K562 (cell line): ENCODE measurements around the gene AADAC. TPM values are rescaled to one million over a fixed set of nuclear protein-coding genes. Genes with fewer than 3 reads are reported as not detected.

Experiments used
- BCOR ChIP-seq: fragments of 450-650 bp; IDR thresholded peaks from 2 replicates; pipeline ENCODE4 v1.6.1; 2016
- CBFB ChIP-seq: sonication (generic); formaldehyde crosslinking; IDR thresholded peaks from 2 replicates; pipeline ENCODE4 v1.4.0; 2020; ENCODE audit warnings: mild to moderate bottlenecking, missing genetic modification reagents
- GATAD2B ChIP-seq: fragments of 450-650 bp; IDR thresholded peaks from 2 replicates; pipeline ENCODE4 v1.6.1; 2017; ENCODE audit warnings: mild to moderate bottlenecking, borderline replicate concordance
- HOXB6 ChIP-seq: fragments of 250-450 bp; sonication (Bioruptor Pico); IDR thresholded peaks from 2 replicates; pipeline ENCODE4 v1.5.1; 2022; ENCODE audit warnings: mild to moderate bottlenecking, borderline replicate concordance
- MAZ ChIP-seq, 2 experiments: fragments of 450-650 bp in 1 of 2; sonication (generic) in 1 of 2; formaldehyde crosslinking; IDR thresholded peaks in 1 of 2; conservative IDR thresholded peaks in 1 of 2; 2 replicates each; pipeline versions ENCODE4 v1.4.0 to v1.5.0; 2020; ENCODE audit warnings: mild to moderate bottlenecking in 1 of 2, missing genetic modification reagents in 1 of 2
- POLR2B ChIP-seq: fragments of 450-650 bp; IDR thresholded peaks from 2 replicates; pipeline ENCODE4 v1.6.1; 2018; ENCODE audit warnings: low read depth; ENCODE audit not compliant: partially characterized antibody
- SFPQ ChIP-seq: fragments of 200-400 bp; formaldehyde crosslinking; IDR thresholded peaks from 2 replicates; pipeline ENCODE4 v1.6.1; 2017; ENCODE audit warnings: mild to moderate bottlenecking, low read depth, low read length, moderate library complexity
- SREBF2 ChIP-seq: sonication (generic); formaldehyde crosslinking; IDR thresholded peaks from 2 replicates; pipeline ENCODE4 v1.4.0; 2020; ENCODE audit warnings: mild to moderate bottlenecking, missing genetic modification reagents
- TGIF2 ChIP-seq: sonication (generic); formaldehyde crosslinking; IDR thresholded peaks from 2 replicates; pipeline ENCODE4 v1.8.1; 2022; ENCODE audit warnings: mild to moderate bottlenecking, missing genetic modification reagents, moderate library complexity
- ZNF143 ChIP-seq: sonication (generic); formaldehyde crosslinking; IDR thresholded peaks from 2 replicates; pipeline ENCODE4 v1.9.0; 2022; ENCODE audit warnings: mild to moderate bottlenecking, missing genetic modification reagents
- ZNF277 ChIP-seq: fragments of 250-450 bp; sonication (Bioruptor Pico); IDR thresholded peaks from 2 replicates; pipeline ENCODE4 v1.8.0; 2022; ENCODE audit warnings: inconsistent platforms, mild to moderate bottlenecking, moderate library complexity, borderline replicate concordance
- ZNF41 ChIP-seq: fragments of 250-450 bp; sonication (Bioruptor Pico); conservative IDR thresholded peaks from 2 replicates; pipeline ENCODE4 v1.4.0; 2020; ENCODE audit warnings: mild to moderate bottlenecking
- polyA plus RNA-seq, 8 experiments: library from polyadenylated mRNA; depleted of rRNA in 4 of 8; stranded (reverse) in 5 of 8; unstranded in 3 of 8; fragments of >200 nt; fragmentation: Nextera tagmentation in 2 of 8; fragmentation: Illumina TruSeq in 1 of 8; extraction: Ambion mirVana in 2 of 8; extraction: Trizol in 1 of 8; gene quantifications; 2 replicates each; pipeline versions ENCODE4 v1.2.1 to v1.2.3, GENCODE V29; 2011 to 2014; ENCODE audit warnings: inconsistent platforms in 1 of 8, missing spikeins in 1 of 8
- total RNA-seq, 7 experiments: library from RNA; depleted of rRNA in 6 of 7; stranded (reverse); fragments of >200 nt in 6 of 7; fragmentation: Illumina TruSeq in 2 of 7; extraction: Trizol in 2 of 7; gene quantifications; 2 replicates each; pipeline versions ENCODE4 v1.2.1 to v1.2.3, GENCODE V29; 2011 to 2021; ENCODE audit warnings: low replicate concordance in 1 of 7
- TF ChIP-seq, protein P1 (sequence below): sonication (generic); formaldehyde crosslinking; IDR thresholded peaks from 2 replicates; pipeline ENCODE4 v1.8.0; 2023; ENCODE audit warnings: missing genetic modification reagents, mild to moderate bottlenecking, borderline replicate concordance
- TF ChIP-seq, protein P2 (sequence below): fragments of 250-450 bp; sonication (Bioruptor Pico); IDR thresholded peaks from 2 replicates; pipeline ENCODE4 v1.8.0; 2021; ENCODE audit warnings: moderate library complexity, mild to moderate bottlenecking, inconsistent platforms

The AADAC gene
- total and polyA plus RNA-seq, 9 of the 15 experiments (the other 6 are each of a cell fraction or from before 2014, with no cell fraction given): 0.47 TPM; not detected in 8

GRCh38 chr3:151871639-151872468 is 57.9 kb downstream of the AADAC start (continued):
- TF ChIP-seq SREBF2 (CRISPR knock-in tag): no peak
- peak; percentile 25 to 34; a peak in 1 of 4 replicates for TF ChIP-seq MAZ (CRISPR knock-in tag; conservative IDR thresholded peaks at IDR 0.05 in 1 of 2, IDR thresholded peaks at IDR 0.05 in 1 of 2)
- TF ChIP-seq CBFB (CRISPR knock-in tag): no peak
- TF ChIP-seq, protein P1, sequence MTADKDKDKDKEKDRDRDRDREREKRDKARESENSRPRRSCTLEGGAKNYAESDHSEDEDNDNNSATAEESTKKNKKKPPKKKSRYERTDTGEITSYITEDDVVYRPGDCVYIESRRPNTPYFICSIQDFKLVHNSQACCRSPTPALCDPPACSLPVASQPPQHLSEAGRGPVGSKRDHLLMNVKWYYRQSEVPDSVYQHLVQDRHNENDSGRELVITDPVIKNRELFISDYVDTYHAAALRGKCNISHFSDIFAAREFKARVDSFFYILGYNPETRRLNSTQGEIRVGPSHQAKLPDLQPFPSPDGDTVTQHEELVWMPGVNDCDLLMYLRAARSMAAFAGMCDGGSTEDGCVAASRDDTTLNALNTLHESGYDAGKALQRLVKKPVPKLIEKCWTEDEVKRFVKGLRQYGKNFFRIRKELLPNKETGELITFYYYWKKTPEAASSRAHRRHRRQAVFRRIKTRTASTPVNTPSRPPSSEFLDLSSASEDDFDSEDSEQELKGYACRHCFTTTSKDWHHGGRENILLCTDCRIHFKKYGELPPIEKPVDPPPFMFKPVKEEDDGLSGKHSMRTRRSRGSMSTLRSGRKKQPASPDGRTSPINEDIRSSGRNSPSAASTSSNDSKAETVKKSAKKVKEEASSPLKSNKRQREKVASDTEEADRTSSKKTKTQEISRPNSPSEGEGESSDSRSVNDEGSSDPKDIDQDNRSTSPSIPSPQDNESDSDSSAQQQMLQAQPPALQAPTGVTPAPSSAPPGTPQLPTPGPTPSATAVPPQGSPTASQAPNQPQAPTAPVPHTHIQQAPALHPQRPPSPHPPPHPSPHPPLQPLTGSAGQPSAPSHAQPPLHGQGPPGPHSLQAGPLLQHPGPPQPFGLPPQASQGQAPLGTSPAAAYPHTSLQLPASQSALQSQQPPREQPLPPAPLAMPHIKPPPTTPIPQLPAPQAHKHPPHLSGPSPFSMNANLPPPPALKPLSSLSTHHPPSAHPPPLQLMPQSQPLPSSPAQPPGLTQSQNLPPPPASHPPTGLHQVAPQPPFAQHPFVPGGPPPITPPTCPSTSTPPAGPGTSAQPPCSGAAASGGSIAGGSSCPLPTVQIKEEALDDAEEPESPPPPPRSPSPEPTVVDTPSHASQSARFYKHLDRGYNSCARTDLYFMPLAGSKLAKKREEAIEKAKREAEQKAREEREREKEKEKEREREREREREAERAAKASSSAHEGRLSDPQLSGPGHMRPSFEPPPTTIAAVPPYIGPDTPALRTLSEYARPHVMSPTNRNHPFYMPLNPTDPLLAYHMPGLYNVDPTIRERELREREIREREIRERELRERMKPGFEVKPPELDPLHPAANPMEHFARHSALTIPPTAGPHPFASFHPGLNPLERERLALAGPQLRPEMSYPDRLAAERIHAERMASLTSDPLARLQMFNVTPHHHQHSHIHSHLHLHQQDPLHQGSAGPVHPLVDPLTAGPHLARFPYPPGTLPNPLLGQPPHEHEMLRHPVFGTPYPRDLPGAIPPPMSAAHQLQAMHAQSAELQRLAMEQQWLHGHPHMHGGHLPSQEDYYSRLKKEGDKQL: no peak
- TF ChIP-seq POLR2B: no peak
- TF ChIP-seq GATAD2B: no peak
- TF ChIP-seq TGIF2 (CRISPR knock-in tag): no peak
- no peak for TF ChIP-seq SFPQ
- no peak for TF ChIP-seq ZNF277 (CRISPR knock-in tag)
- TF ChIP-seq HOXB6: no peak
- TF ChIP-seq ZNF143: no peak
- TF ChIP-seq, protein P2, sequence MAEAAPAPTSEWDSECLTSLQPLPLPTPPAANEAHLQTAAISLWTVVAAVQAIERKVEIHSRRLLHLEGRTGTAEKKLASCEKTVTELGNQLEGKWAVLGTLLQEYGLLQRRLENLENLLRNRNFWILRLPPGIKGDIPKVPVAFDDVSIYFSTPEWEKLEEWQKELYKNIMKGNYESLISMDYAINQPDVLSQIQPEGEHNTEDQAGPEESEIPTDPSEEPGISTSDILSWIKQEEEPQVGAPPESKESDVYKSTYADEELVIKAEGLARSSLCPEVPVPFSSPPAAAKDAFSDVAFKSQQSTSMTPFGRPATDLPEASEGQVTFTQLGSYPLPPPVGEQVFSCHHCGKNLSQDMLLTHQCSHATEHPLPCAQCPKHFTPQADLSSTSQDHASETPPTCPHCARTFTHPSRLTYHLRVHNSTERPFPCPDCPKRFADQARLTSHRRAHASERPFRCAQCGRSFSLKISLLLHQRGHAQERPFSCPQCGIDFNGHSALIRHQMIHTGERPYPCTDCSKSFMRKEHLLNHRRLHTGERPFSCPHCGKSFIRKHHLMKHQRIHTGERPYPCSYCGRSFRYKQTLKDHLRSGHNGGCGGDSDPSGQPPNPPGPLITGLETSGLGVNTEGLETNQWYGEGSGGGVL (CRISPR knock-in tag): no peak
- TF ChIP-seq ZNF41 (CRISPR knock-in tag): no peak
- TF ChIP-seq BCOR: peak; percentile 46; the same call in 1 of the 2 replicates
